Peyer's patch (tissue), 4 donors: ENCODE results near the gene PPP1R37. TPM values are rescaled to one million over a fixed set of nuclear protein-coding genes. Genes with fewer than 3 reads are reported as not detected.
A peak's percentile ranks its signal among the peaks of the same experiment; 100 is the strongest.

ENCODE experiments used
- DNase-seq, 3 donors: peaks; one replicate each; pipeline ENCODE4 v3.0.0-alpha.2; 2017 to 2019
- H3K27ac ChIP-seq, 4 donors: fragments of 200-600 bp; sonication (generic); one replicate each; pipeline ENCODE4 v1.5.1; 2016 to 2019
- H3K27me3 ChIP-seq, 2 donors: fragments of 200-600 bp; sonication (generic); one replicate each; pipeline ENCODE4 v1.5.1; 2019
- H3K36me3 ChIP-seq, 3 donors: fragments of 200-600 bp; sonication (generic); one replicate each; pipeline ENCODE4 v1.5.1; 2016 to 2019
- H3K4me1 ChIP-seq, 4 donors: fragments of 200-600 bp; sonication (generic); one replicate each; pipeline ENCODE4 v1.5.1; 2016 to 2019
- H3K4me3 ChIP-seq, 4 donors: fragments of 200-600 bp; sonication (generic); 1 replicate in 3 of 4; 2 replicates in 1 of 4; pipeline ENCODE4 v1.5.1; 2016 to 2019; ENCODE audit warnings: mild to moderate bottlenecking in 1 of 4
- H3K9me3 ChIP-seq, 4 donors: fragments of 200-600 bp; sonication (generic); one replicate each; pipeline ENCODE4 v1.5.1; 2016 to 2019; ENCODE audit warnings: mild to moderate bottlenecking in 1 of 4
- CTCF ChIP-seq, 6 experiments: fragments of 450-650 bp in 4 of 6; fragments of 200-600 bp in 2 of 6; sonication (generic) in 1 of 6; IDR thresholded peaks; one replicate each; pipeline ENCODE4 v1.5.1; 2017 to 2019; ENCODE audit warnings: antibody characterized with exemption in 6 of 6, mild to moderate bottlenecking in 3 of 6, moderate library complexity in 1 of 6
- POLR2A ChIP-seq, 2 donors: fragments of 450-650 bp; IDR thresholded peaks; one replicate each; pipeline ENCODE4 v1.5.1; 2017; ENCODE audit warnings: antibody characterized with exemption in 2 of 2, mild to moderate bottlenecking in 2 of 2, moderate library complexity in 2 of 2
- total RNA-seq, 4 donors: library from RNA; depleted of rRNA; stranded (reverse); fragments of >200 nt; gene quantifications; one replicate each; pipeline ENCODE4 v1.1.0, GENCODE V29; 2016

Gene PPP1R37
- total RNA-seq, 4 donors from 2014 or later = 41.8 to 75.1 (median 54.2) TPM

GRCh38 chr19:45086480-45086879, 6.5 kb upstream of the PPP1R37 start:
- DNase-seq = no peak
- no peaks in the 10 kb centered on the region for H3K27me3 ChIP-seq
- no peak overlapping the region for H3K27ac ChIP-seq
- H3K36me3 ChIP-seq = peaks cover 0 to 30% (median 0%) of the 10 kb centered on the region in 3 donors
- no peak overlapping the region for H3K4me3 ChIP-seq
- H3K9me3 ChIP-seq = no peaks in the 10 kb centered on the region
- H3K4me1 ChIP-seq = peaks cover 0 to 28% (median 0%) of the 10 kb centered on the region in 4 donors
- TF ChIP-seq POLR2A (IDR thresholded peaks at IDR 0.05) = no peak
- no peak for TF ChIP-seq CTCF (IDR thresholded peaks at IDR 0.05)

- peak in 2 of 3 donors; percentile 48 to 69 for DNase-seq
- H3K27me3 ChIP-seq = no peaks in the 10 kb centered on the region
- H3K36me3 ChIP-seq = peaks cover 0 to 20% (median 0%) of the 10 kb centered on the region in 3 donors
- no peaks in the 10 kb centered on the region for H3K9me3 ChIP-seq
- H3K4me1 ChIP-seq = peaks cover 0 to 28% (median 0%) of the 10 kb centered on the region in 4 donors
- no peak overlapping the region for H3K4me3 ChIP-seq
- TF ChIP-seq CTCF (IDR thresholded peaks at IDR 0.05) (no peak), POLR2A (IDR thresholded peaks at IDR 0.05) (no peak)
- peak overlapping the region in 2 of 4 donors; percentile 12 to 27 for H3K27ac ChIP-seq
Measured at GRCh38 chr19:45087531-45087930, 5.4 kb upstream of the PPP1R37 start.

GRCh38 chr19:45090034-45090433, 2.9 kb upstream of the PPP1R37 start:
- Histone ChIP-seq H3K9me3 (no peaks in the 10 kb centered on the region), H3K27me3 (no peaks in the 10 kb centered on the region), H3K4me3 (no peak overlapping the region), H3K36me3 (peaks cover 0 to 11% (median 0%) of the 10 kb centered on the region in 3 donors), H3K4me1 (peaks cover 0 to 42% (median 14%) of the 10 kb centered on the region in 4 donors), H3K27ac (peak overlapping the region in 3 of 4 donors; percentile 32 to 91 (median 62))
- TF ChIP-seq POLR2A (IDR thresholded peaks at IDR 0.05) (no peak), CTCF (IDR thresholded peaks at IDR 0.05) (no peak)
- peak in 1 of 3 donors; percentile 47 for DNase-seq

- Histone ChIP-seq H3K27ac (peak overlapping the region in 3 of 4 donors; percentile 32 to 91 (median 78)), H3K27me3 (no peaks in the 10 kb centered on the region), H3K9me3 (no peaks in the 10 kb centered on the region), H3K4me1 (peaks cover 0 to 48% (median 14%) of the 10 kb centered on the region in 4 donors), H3K4me3 (peak overlapping the region in 3 of 4 donors; percentile 94 to 100 (median 99)), H3K36me3 (peaks cover 0 to 6% (median 0%) of the 10 kb centered on the region in 3 donors)
- no peak for TF ChIP-seq CTCF (IDR thresholded peaks at IDR 0.05)
- no peak for TF ChIP-seq POLR2A (IDR thresholded peaks at IDR 0.05)
- DNase-seq = peak in 2 of 3 donors; percentile 56 to 59
Measured at GRCh38 chr19:45090606-45091005, 2.4 kb upstream of the PPP1R37 start.

GRCh38 chr19:45091031-45091923, 1.7 kb upstream of the PPP1R37 start:
- H3K27ac ChIP-seq = peak overlapping the region; percentile 78 to 91 (median 84)
- TF ChIP-seq POLR2A (IDR thresholded peaks at IDR 0.05) (peak; percentile 52 to 65), CTCF (IDR thresholded peaks at IDR 0.05) (no peak)
- peaks cover 0 to 6% (median 0%) of the 10 kb centered on the region in 3 donors for H3K36me3 ChIP-seq
- H3K4me1 ChIP-seq = peaks cover 0 to 55% (median 14%) of the 10 kb centered on the region in 4 donors
- H3K9me3 ChIP-seq = no peaks in the 10 kb centered on the region
- no peaks in the 10 kb centered on the region for H3K27me3 ChIP-seq
- peak; percentile 96 to 99 (median 99) for DNase-seq
- H3K4me3 ChIP-seq = peak overlapping the region; percentile 94 to 100 (median 98)
